ENCODE data around the gene HSDL2. TPM values are rescaled to one million over a fixed set of nuclear protein-coding genes. Genes with fewer than 3 reads are reported as not detected.
A peak's percentile ranks its signal among the peaks of the same experiment; 100 is the strongest.

The HSDL2 gene
- total RNA-seq, 3 donors from 2014 or later, result 35.7 to 40.8 (median 38.1) TPM

- H3K36me3 ChIP-seq (ENCODE audit: low read depth), result no peaks in the 10 kb centered on the region
- H3K4me3 ChIP-seq, result peak overlapping the region; percentile 99
- H3K4me1 ChIP-seq (ENCODE audit: low read depth), result peaks cover 20% of the 10 kb centered on the region
- intact Hi-C loops (cut with DNase I, micrococcal nuclease), result no loop called here
- TF ChIP-seq, protein P1, sequence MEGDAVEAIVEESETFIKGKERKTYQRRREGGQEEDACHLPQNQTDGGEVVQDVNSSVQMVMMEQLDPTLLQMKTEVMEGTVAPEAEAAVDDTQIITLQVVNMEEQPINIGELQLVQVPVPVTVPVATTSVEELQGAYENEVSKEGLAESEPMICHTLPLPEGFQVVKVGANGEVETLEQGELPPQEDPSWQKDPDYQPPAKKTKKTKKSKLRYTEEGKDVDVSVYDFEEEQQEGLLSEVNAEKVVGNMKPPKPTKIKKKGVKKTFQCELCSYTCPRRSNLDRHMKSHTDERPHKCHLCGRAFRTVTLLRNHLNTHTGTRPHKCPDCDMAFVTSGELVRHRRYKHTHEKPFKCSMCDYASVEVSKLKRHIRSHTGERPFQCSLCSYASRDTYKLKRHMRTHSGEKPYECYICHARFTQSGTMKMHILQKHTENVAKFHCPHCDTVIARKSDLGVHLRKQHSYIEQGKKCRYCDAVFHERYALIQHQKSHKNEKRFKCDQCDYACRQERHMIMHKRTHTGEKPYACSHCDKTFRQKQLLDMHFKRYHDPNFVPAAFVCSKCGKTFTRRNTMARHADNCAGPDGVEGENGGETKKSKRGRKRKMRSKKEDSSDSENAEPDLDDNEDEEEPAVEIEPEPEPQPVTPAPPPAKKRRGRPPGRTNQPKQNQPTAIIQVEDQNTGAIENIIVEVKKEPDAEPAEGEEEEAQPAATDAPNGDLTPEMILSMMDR (IDR thresholded peaks at IDR 0.05), result peak; percentile 46
- ATAC-seq (peak; percentile 90), DNase-seq (peak; percentile 95 to 98 (median 96))
- H3K9me3 ChIP-seq, result no peaks in the 10 kb centered on the region
These were observed 46.1 kb upstream of the HSDL2 start for GRCh38 chr9:112333639-112334431.

- ATAC-seq (no peak), DNase-seq (peak in 1 of 3 donors; percentile 67)
- TF ChIP-seq, protein P1 (IDR thresholded peaks at IDR 0.05), result no peak
- Histone ChIP-seq H3K4me1 (ENCODE audit: low read depth) (peaks cover 15% of the 10 kb centered on the region), H3K4me3 (no peak overlapping the region), H3K9me3 (no peaks in the 10 kb centered on the region), H3K36me3 (ENCODE audit: low read depth) (no peaks in the 10 kb centered on the region)
- intact Hi-C loops (cut with DNase I, micrococcal nuclease), result no loop called here
These were observed 45.5 kb upstream of the HSDL2 start for GRCh38 chr9:112334432-112334841.

DNA sequence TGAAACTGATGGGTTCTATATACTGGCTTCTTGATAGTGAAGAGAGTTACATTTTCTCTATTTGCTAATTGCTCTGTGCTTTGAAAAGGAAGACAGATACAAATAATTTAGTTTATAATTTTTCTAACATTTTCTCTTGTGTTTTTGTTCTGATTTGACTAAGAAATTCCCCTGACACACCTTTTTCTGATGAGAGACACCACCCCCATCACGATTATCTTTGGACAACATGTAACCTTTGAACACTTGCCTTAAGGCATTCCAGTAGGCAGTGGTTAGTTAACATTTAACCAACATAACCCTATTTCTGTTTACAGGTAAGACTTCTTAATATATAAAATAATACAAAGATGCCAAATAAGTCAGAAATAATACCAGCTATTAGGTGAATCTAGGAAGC lies 42.4 kb upstream of the HSDL2 start:
- TF ChIP-seq, protein P1 (IDR thresholded peaks at IDR 0.05), result no peak
- no peaks in the 10 kb centered on the region for H3K9me3 ChIP-seq
- DNase-seq, result peak in 1 of 3 donors; percentile 33
- intact Hi-C loops (cut with DNase I, micrococcal nuclease), result no loop called here
- H3K4me1 ChIP-seq (ENCODE audit: low read depth), result peaks cover 5% of the 10 kb centered on the region
- no peaks in the 10 kb centered on the region for H3K36me3 ChIP-seq (ENCODE audit: low read depth)
- ATAC-seq, result no peak
- no peak overlapping the region for H3K4me3 ChIP-seq

DNA sequence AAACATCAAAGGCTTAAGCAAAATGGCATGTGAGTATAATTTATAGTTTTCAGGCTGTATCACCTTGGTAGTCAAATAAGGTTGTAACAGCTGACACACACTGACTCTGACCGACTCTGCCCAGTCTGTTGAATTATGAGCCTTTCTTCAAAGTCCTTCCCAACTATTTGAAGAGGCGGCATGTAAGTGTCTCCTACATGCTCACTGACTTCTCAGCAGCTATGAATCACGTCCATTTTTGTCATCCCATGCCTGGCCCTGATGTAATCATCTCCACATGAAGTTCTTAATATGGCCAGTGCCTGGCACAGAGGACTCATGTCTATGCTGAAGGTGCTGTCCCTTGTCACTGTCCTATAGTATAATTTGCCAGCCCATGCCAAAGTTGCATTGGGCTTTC lies 41.3 kb upstream of the HSDL2 start:
- Histone ChIP-seq H3K9me3 (no peaks in the 10 kb centered on the region), H3K4me1 (ENCODE audit: low read depth) (peaks cover 5% of the 10 kb centered on the region), H3K4me3 (no peak overlapping the region), H3K36me3 (ENCODE audit: low read depth) (no peaks in the 10 kb centered on the region)
- DNase-seq (peak in 1 of 3 donors; percentile 36), ATAC-seq (peak; percentile 41)
- intact Hi-C loops (cut with DNase I, micrococcal nuclease), result no loop called here
- TF ChIP-seq, protein P1 (IDR thresholded peaks at IDR 0.05), result no peak

DNA sequence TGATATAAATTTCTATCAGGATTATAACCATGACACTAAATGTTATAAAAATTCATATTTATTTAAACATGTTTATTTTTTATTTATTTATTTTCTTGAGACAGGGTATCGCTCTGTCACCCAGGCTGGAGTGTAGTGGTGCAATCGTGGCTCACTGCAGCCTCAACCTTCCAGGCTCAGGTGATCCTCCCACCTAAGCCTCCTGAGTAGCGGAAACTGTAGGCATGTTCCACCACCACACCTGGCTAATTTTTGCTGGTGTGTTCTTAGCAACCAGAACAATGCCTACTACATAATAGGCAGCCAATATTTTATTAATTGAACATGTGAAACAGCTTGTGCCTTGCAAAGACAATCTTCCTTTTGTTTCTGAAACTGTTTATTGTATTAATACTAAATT lies 40.0 kb upstream of the HSDL2 start:
- Histone ChIP-seq H3K36me3 (ENCODE audit: low read depth) (no peaks in the 10 kb centered on the region), H3K9me3 (no peaks in the 10 kb centered on the region), H3K4me3 (no peak overlapping the region), H3K4me1 (ENCODE audit: low read depth) (peaks cover 5% of the 10 kb centered on the region)
- TF ChIP-seq, protein P1 (IDR thresholded peaks at IDR 0.05), result no peak
- ATAC-seq (no peak), DNase-seq (no peak)
- intact Hi-C loops (cut with DNase I, micrococcal nuclease), result no loop called here
